Choroid plexus epithelial cell (primary cell): ENCODE results near the gene DGKG.

Source experiments
- DNase-seq: peaks from one replicate; pipeline ENCODE4 v3.0.0-alpha.2; 2010; ENCODE audit warnings: low read depth
- H3K4me3 ChIP-seq: 2 replicates; pipeline ENCODE4 v1.5.1; 2011; ENCODE audit warnings: low read depth, mild to moderate bottlenecking, control low read depth, low read length, moderate library complexity
- CTCF ChIP-seq: conservative IDR thresholded peaks from 2 replicates; pipeline ENCODE4 v1.5.1; 2011; ENCODE audit warnings: low read depth, mild to moderate bottlenecking, control low read depth, inconsistent platforms, low read length, moderate library complexity

DGKG gene

GRCh38 chr3:186099178-186099577, 262.9 kb downstream of the DGKG start:
- no peak for TF ChIP-seq CTCF
- peak; percentile 85 for DNase-seq
- H3K4me3 ChIP-seq = no peak overlapping the region

GRCh38 chr3:186098740-186099139, 263.3 kb downstream of the DGKG start:
- no peak for TF ChIP-seq CTCF
- DNase-seq = no peak
- H3K4me3 ChIP-seq = no peak overlapping the region

GRCh38 chr3:186097663-186098451, 264.2 kb downstream of the DGKG start:
- peak overlapping the region; percentile 51 for H3K4me3 ChIP-seq
- peak; percentile 97 for DNase-seq

GRCh38 chr3:186097317-186097662, 264.7 kb downstream of the DGKG start:
- no peak for DNase-seq
- peak overlapping the region; percentile 38 for H3K4me3 ChIP-seq
- TF ChIP-seq CTCF = peak; percentile 9

More at GRCh38 chr3:186097663-186098451, 264.2 kb downstream of the DGKG start:
- TF ChIP-seq CTCF = no peak
